Calu3 (cell line): Measurements from ENCODE around the gene MB21D2. TPM values are rescaled to one million over a fixed set of nuclear protein-coding genes. Genes with fewer than 3 reads are reported as not detected.

Source experiments
- BruUV-seq: library from RNA; stranded (reverse); fragments of 400-500 nt; replicated peaks from 2 replicates; lab custom pipeline; 2021; lab: Mats Ljungman, UMichigan
- CTCF ChIA-PET: fragments of 300-600 bp; sonication (Branson Sonifier 250); formaldehyde crosslinking; loops from one replicate; lab custom pipeline; 2022; ENCODE audit warnings: antibody characterized with exemption; lab: Charles Lee
- DNase-seq: peaks from one replicate; pipeline ENCODE4 v3.0.0; 2022
- H3K27ac Mint-ChIP-seq: one replicate; pipeline ENCODE4 v1.8.0; 2022; ENCODE audit warnings: mixed read lengths; ENCODE audit not compliant: unreplicated experiment
- H3K27me3 Mint-ChIP-seq: one replicate; pipeline ENCODE4 v1.8.0; 2022; ENCODE audit warnings: mixed read lengths; ENCODE audit not compliant: unreplicated experiment
- H3K36me3 Mint-ChIP-seq: one replicate; pipeline ENCODE4 v1.8.0; 2022; ENCODE audit warnings: mild to moderate bottlenecking, moderate library complexity, mixed read lengths; ENCODE audit not compliant: insufficient read depth, unreplicated experiment
- H3K4me1 Mint-ChIP-seq: one replicate; pipeline ENCODE4 v1.8.0; 2022; ENCODE audit warnings: mild to moderate bottlenecking, low read depth, mixed read lengths; ENCODE audit not compliant: unreplicated experiment
- H3K4me3 Mint-ChIP-seq: one replicate; pipeline ENCODE4 v1.8.0; 2022; ENCODE audit warnings: mild to moderate bottlenecking, low read depth, moderate library complexity, mixed read lengths; ENCODE audit not compliant: unreplicated experiment
- H3K9me3 Mint-ChIP-seq: one replicate; pipeline ENCODE4 v1.8.0; 2022; ENCODE audit warnings: low read depth, mixed read lengths; ENCODE audit not compliant: unreplicated experiment
- CTCF ChIP-seq: fragments of 200-600 bp; IDR thresholded peaks from one replicate; pipeline ENCODE4 v1.8.0; 2022; ENCODE audit warnings: antibody characterized with exemption; ENCODE audit not compliant: unreplicated experiment
- intact Hi-C: fragments of 100-400 bp; cut with micrococcal nuclease; formaldehyde crosslinking; loops from one replicate; pipeline ENCODE4 v1.10.0; 2022; ENCODE audit not compliant: unreplicated experiment
- total RNA-seq: library from RNA; stranded (reverse); gene quantifications from 2 replicates; pipeline ENCODE4 v1.2.3, GENCODE V29; 2022

Gene MB21D2
- total RNA-seq, 1 experiment from 2014 or later: 11.9 TPM

- Mint-ChIP-seq H3K9me3 (no peaks in the 10 kb centered on the region), H3K4me1 (peaks cover 37% of the 10 kb centered on the region), H3K27ac (no peak overlapping the region), H3K36me3 (peaks cover 19% of the 10 kb centered on the region), H3K4me3 (no peak overlapping the region), H3K27me3 (no peaks in the 10 kb centered on the region)
- CTCF ChIA-PET: interaction anchor here (0.6 to 0.8 kb wide), 2 partner anchors 42 to 590 kb away, joined by 3 read pairs; no protein-coding TSS in a partner anchor
- BruUV-seq: no TSS peak
- intact Hi-C loops: no loop called here
- TF ChIP-seq CTCF: no peak
- DNase-seq: no peak
Observed at GRCh38 chr3:192848371-192849233, 69.1 kb downstream of the MB21D2 start.

- CTCF ChIA-PET: no interaction called here
- no peak overlapping the region for H3K4me3 Mint-ChIP-seq
- peaks cover 17% of the 10 kb centered on the region for H3K36me3 Mint-ChIP-seq
- no peaks in the 10 kb centered on the region for H3K9me3 Mint-ChIP-seq
- intact Hi-C loops: no loop called here
- DNase-seq: no peak
- H3K27me3 Mint-ChIP-seq: no peaks in the 10 kb centered on the region
- peaks cover 30% of the 10 kb centered on the region for H3K4me1 Mint-ChIP-seq
- TF ChIP-seq CTCF: no peak
- H3K27ac Mint-ChIP-seq: no peak overlapping the region
- BruUV-seq: no TSS peak
Observed at GRCh38 chr3:192847941-192848340, 69.7 kb downstream of the MB21D2 start.

GRCh38 chr3:192845526-192845855, 72.2 kb downstream of the MB21D2 start:
- Mint-ChIP-seq H3K27ac (no peak overlapping the region), H3K27me3 (no peaks in the 10 kb centered on the region), H3K9me3 (no peaks in the 10 kb centered on the region), H3K4me3 (no peak overlapping the region), H3K36me3 (peaks cover 3% of the 10 kb centered on the region), H3K4me1 (peaks cover 18% of the 10 kb centered on the region)
- BruUV-seq: no TSS peak
- no peak for DNase-seq
- intact Hi-C loops: no loop called here
- CTCF ChIA-PET: no interaction called here
- TF ChIP-seq CTCF: no peak

- no peaks in the 10 kb centered on the region for H3K9me3 Mint-ChIP-seq
- CTCF ChIA-PET: no interaction called here
- no peak for DNase-seq
- no TSS peak for BruUV-seq
- H3K4me1 Mint-ChIP-seq: peaks cover 13% of the 10 kb centered on the region
- no peak overlapping the region for H3K27ac Mint-ChIP-seq
- intact Hi-C loops: no loop called here
- H3K4me3 Mint-ChIP-seq: no peak overlapping the region
- no peaks in the 10 kb centered on the region for H3K36me3 Mint-ChIP-seq
- H3K27me3 Mint-ChIP-seq: no peaks in the 10 kb centered on the region
- no peak for TF ChIP-seq CTCF
Observed at GRCh38 chr3:192844836-192845525, 72.7 kb downstream of the MB21D2 start.
